ENCODE data around the gene SETBP1. TPM values are rescaled to one million over a fixed set of nuclear protein-coding genes. Genes with fewer than 3 reads are reported as not detected.
A peak's percentile ranks its signal among the peaks of the same experiment; 100 is the strongest.

SETBP1 gene
- polyA plus RNA-seq (ENCODE audit: insufficient read length) = 35.3 TPM
- long read RNA-seq, donor 1, partial matches to known transcripts = 6 of 6 reads
- long read RNA-seq, donor 1, other reads (novel, unspliced or antisense) = 0 of 6 reads
- long read RNA-seq, donor 2, partial matches to known transcripts = 6 of 6 reads
- long read RNA-seq, donor 2, other reads (novel, unspliced or antisense) = 0 of 6 reads
- long read RNA-seq, donor 3, partial matches to known transcripts = 18 of 18 reads
- long read RNA-seq, donor 3, other reads (novel, unspliced or antisense) = 0 of 18 reads
- long read RNA-seq, donor 4 = 0 reads
- long read RNA-seq, donor 5 = 0 reads
- long read RNA-seq, donor 6, partial matches to known transcripts = 11 of 11 reads
- long read RNA-seq, donor 6, other reads (novel, unspliced or antisense) = 0 of 11 reads
- long read RNA-seq, donor 7, partial matches to known transcripts = 11 of 11 reads
- long read RNA-seq, donor 7, other reads (novel, unspliced or antisense) = 0 of 11 reads
- long read RNA-seq, donor 8 = 0 reads

DNA sequence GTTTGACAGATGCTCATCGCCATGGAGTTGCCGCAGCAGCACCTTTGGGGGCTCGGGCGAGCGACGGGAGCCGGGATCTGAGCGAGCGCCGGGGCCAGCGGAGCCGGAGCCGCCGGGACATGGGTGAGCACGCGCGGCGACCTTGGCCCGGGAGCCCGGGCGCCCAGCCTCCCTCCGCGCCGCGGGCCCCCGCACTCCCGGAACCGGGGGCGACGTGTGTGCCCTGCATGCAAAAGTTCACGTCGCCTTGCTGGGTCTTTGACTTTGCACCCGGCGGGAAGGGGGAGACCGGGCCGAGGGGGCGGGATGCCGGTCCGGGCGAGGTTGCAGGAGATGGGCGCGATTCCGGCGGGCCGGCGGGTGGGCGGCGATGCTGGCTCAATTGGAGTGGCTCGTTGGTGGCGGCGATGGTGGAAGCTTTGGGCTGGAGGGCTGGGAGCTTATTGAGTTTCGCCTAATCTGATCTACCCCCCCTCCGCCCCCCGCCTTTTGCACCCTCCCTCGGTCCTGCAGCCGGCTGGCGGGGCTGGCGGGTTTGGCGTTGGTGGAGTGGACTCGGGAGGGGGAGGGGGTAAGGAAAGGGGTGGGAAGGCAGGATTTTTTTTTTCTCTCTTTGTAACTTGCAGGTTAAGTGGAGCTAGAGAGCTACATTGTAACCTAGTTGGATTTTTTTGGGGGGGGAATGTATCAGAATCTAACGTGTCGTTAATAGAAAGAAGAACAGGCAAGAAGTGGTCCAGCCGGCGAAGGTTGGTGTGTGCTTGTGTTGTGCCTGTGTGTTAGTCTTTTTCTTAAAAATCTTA, at the start of gene SETBP1:
SETBP1 (plus strand) TSS at position 616 of the 803 bp plus-strand sequence. CDS start 20,459 bp downstream, outside the sequence.
- DNase-seq = peak; percentile 84

DNA sequence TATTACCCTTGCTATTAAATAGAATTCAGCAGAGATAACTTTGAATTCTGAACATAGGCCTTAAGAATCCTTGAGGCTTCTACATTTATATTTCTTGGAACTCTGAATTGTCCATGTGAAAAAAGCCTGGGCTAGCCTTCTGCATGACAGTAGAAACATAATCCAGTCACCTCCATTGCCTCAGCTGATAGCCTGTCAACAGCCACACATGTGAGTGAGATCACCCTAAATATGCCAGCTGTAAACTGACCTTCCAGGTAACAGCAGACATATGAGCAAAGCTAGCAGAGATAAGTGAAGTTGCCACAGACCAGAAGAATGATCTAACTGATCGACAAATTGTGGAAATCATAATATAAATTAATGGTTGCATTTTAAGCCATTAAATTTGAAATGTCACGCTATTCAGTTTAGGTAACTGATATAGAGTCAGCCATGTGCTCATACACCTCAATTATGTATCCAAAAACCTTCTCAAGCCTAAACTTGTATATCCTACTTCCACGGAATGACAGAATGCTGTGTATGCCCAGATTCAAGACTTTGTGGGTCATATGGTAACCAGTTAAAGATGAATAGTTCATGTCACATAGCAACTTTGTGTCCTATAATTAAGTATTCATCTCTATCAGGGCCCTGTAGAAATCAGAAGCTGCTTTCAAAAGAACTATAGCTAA, 48.1 kb upstream of the SETBP1 start:
- no peak for DNase-seq

DNA sequence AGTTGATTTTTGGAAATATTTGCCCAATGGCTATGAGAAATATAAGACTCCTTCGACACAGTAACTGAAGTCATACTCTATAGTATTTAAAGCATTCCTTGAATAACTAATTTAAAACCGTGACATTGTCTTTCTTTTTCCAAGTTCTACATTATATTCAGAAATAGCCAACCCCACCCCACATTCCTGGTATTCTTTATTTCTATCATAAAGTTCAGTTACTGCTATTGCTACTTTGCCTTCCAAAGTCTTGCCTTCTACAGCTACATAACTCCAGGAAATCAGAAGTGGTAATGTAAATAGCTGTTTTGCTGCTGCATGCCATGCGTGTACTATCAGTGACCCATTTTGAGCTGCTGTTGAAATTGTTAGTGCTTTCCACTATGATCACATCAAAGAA, 45.1 kb upstream of the SETBP1 start:
- no peak for DNase-seq

DNA sequence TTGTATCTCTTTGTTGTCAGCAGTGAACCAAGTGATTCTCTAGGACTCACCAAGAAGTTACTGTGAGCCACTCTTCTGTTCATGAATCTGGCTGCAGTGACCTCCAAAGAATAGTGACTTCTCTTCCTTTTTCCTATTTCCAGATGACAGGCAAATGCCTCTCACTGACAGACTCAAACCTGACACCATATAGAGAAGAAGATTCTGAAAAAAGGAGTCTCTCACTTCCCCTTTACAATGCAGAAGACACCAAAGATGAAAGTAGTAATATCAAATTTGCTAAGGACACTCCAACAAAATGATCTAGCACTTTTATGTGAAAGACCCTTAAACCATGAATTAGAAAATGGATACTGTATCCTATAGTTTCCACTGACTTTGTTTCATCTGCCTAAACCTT, 44.4 kb upstream of the SETBP1 start:
- DNase-seq = no peak

DNA sequence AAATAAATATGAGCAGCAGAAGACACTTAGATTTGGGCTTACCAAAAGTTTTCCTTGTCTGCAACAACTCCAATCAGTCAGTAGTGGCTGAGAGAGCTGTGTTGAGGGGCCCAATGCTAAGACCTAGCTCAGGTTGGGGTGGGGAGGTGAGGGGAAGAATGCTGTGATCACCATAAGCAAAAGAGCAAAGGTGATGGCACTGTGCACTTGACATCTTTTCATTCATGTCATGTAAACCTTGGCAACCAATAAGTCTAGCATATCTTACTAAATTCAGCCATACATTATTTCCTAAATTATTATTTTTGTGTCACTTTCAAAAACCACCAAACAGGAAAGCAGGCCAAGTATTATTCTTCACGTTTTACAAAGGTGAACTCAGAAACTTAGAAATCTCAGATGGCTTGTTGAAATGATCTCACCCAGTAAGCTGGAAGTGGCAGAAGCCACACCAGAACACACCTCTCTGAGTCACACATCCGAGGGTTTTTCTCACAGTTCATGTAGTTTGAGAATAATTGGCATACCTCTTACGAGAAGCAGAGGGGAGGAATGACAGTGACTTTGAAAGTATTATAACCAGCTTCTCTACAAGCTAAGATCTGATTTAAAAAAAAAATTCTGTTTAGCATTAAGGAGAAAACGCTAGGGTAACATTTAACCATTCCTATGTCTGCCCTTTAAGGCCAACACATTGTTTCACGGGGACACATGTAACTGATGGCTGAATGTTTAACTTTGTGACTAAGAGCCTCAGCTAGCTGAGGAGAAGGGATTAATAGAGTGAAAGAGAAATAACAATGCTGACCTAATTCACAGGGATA, 43.3 kb upstream of the SETBP1 start:
- DNase-seq = no peak

DNA sequence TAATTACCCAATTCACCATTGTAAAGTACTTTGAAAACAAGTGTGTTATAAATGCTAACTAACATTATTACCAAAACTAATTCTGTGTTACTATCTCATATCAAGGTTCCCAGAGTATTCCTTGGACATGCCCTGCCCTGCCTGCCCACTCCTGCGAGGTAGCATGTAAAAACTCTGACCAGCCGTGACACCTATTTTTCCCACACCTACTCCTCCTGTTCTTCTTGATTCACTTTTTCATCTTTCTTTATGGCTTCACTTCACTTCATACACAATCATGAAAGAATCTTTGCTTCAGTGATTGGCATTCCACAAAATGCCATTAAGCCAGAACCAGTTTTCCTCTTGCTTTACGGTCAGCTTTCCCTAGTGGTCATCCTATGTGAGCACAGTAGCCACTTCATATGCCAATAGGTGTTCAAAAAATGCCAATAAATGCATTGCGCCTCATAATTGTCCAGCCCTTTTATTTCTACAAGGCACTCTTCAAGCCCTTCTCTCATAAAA, 42.6 kb upstream of the SETBP1 start:
- no peak for DNase-seq

DNA sequence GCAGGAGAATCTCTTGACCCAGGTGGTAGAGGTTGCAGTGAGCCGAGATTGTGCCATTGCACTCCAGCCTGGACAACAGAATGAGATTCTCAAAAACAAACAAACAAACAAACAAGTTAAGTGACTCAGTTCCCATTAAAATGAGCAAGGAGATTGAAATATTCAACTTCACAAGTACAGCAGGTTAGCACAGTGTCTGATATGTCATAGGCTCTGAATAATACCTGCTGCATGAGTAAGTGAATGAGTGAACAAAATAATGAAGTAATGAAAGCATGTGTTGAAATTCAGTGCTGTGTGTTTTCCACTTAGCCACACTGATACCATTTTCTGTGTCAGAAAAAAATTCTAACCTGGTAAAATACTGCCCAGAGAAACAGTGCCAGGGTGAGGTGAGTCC, 41.9 kb upstream of the SETBP1 start:
- no peak for DNase-seq

DNA sequence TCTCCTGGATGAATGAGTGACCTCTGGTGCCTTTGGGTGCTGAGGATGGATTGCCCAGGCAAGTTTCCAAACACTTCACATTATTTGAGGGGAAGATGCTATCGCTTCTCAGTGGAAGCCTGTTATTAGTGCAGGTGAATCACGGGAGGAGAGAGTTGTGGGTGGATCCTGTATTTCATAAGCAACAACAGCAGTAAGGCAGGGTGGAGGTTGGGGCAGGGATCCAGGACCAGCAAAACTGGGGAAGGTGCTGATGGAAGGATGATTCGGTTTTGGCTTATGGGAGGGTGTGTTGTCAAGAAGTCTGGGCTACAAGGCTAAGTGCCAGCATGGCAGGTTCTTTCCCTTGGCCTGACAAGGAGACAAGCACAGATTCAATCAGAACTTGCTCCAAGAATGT, 37.7 kb upstream of the SETBP1 start:
- no peak for DNase-seq

DNA sequence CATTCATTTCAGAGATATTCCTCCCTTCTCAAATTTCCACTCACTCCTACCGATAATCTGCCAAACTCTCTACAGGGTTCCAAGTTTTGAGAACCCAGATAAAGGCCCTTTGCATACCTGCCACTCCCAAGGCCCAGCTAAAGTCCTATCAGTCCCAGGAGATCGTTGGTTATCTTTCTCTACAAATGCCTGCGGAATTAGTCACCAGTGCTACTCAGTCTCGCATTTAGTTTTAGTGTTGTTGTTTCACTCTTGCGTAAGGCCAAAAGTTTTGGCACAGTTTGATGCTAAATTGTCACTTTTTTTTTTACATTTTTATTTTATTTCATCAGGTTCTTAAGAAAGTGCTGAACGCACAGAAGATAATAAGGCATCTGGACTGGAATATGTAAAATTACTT, 29.2 kb upstream of the SETBP1 start:
- DNase-seq = no peak

DNA sequence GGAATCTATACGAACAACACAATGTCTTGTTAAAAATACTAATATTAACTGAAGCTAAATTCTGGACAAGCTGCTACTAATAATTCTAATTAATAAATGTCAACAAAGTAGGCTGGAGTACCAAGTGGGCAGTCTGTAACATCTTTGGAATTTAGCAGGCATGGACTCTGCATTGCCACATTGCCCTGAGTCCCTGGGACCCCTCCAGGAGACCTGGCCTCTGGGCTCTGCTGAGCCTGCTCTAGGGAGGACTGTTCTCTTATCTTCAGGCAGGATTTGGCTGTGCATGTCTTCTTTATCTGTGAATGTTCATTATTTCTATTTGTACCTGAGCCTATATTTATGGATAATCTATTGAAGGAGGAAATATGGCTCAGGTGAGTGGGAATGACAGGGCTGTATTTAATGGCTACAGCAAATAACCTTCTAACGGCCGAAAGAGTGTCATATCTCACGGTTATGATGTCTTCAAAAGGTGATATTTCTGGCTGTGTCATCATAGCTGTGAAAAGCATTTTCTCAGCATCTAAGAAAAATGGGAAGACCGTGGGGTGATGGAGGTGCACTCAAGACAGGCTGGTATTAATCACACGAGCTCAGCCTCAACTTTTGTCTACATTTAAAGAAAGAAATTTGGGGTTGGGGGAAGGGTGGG, 28.6 kb upstream of the SETBP1 start:
- no peak for DNase-seq

DNA sequence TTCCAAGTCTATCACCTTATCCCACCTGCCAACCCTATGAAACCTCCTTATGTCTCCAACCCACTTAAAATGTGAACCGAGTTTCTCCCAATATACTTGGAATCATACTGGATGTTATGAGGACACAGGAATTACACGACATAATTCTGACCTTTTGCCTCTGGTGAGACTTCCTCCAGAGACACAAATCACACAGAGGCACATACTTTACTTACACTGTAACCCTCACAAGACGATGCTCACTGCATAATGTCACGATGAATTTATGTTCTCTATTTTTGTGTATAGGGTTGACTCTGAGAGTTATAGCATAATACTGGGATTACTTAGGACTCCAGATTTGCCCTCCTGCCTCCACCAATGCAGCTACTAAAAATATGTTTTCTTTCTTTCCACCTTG, 28.0 kb upstream of the SETBP1 start:
- DNase-seq = no peak

DNA sequence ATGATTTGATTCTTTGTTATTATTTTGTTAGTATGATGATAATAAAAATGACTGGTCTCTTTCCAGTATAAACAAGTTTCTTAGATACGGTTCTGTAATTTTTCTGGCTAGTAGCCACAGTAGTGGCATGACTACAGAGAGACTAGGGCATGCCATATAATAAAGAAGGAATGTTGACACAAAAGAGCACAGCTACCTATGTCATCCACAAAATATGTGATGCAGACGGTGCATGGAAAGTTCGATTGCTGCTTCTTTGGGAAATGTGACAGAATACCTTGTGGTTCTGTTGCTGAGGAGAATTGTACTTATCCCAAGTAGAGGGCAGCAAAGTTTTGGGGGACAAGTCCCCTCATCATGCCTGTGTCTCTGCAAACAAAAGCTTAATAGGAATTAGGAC, 26.1 kb upstream of the SETBP1 start:
- no peak for DNase-seq

DNA sequence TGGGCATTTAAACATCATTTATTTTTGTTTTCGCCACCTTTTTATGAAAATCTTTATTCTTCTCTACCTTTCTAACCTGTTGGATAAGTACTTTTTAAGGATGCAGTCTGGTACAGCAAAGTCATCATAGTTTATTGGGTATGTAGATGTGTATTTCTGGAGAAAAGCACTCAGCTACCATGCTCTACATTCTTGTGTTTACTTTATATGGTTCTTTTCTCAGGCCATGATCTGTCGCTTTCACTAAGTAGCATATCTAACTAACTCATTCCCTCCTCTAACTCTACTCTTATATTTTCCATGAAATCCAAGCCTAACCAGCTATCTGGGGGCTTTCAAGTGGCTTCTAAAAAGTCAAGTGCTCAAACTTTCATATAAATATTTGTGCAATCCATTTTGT, 25.3 kb upstream of the SETBP1 start:
- no peak for DNase-seq

DNA sequence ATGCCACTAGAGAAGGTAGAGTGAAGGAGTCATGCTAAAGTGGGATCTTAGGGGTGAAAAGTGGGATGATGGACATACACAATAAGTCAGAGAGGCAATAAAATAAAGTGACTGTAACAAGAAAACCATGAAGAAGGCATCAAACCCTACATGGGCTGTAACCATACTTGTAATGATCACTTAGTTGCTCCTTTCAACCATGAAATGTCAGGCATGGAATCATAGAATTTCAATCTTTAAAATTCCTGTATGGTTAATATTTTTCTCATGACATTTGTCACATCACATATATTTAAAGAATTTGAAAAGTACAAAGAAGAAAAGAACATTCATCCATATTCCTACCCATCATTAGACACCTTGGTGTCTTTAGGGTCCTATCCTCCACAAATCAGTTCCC, 20.9 kb upstream of the SETBP1 start:
- no peak for DNase-seq

DNA sequence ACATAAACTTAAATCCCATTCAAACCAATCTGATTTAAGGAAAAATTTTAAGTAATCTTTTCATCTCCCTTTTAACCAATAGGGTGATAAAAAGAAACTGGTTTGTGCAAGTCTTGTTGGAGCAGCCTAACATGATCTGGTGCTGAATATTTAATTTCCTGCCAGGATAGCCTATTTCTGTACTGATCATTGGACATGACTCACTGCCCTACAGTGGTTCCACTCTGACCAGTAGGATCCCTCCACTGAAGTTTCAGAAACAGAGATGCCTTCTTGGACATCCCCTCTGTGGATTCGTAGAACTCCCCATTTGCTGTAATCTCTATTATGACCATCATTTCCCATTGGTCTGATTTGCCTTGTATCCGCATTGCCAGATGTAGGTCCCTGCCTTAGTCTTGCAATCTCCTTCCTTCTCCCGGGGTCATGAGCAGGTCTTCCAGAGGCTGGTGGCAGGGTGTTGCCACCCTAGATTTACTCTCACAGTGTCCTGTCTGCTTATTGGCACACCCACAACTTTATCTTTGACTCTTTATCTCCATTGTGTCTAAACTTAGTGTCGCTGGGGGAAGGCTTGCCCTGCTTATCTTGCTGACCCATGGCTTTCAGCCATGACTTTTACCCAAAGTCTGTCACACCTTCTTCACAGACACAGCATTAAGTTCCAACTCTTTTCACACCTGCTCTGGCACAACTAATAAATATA, 12.3 kb upstream of the SETBP1 start:
- no peak for DNase-seq

DNA sequence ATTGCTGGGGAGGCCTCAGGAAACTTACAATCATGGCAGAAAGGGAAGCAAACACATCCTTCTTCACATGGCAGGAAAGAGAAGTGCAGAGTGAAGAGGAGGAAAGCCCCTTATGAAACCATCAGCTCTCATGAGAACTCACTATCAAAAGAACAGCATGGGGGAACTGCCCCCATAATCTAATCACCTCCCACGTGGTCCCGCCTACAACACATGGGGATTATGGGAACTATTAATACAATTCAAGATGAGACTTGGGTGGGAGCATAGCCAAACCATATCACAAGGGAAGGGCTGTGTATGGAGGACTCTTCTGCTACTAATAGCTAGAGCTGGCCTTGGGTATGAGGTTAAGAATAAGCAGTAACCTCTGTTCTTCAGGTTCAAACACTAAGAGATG, 8.8 kb upstream of the SETBP1 start:
- no peak for DNase-seq

DNA sequence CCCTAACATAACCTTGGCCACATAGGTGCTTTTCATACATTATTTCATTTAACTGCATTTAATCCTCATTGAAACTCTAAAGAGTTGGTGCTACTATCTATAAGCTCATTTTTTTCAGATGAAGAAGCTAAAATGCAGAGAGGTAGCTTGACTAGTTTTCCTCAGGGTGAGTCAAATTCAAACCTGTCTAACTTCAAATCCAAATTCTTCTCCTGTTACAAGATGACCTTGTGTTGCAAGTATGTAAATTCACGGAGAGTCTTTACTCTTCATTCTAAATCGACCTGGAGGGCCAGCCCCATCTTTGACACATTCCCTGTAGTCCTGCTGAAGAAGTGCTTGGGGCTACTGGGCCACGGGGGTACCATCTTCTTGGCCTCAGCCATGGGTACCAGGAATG, 8.2 kb upstream of the SETBP1 start:
- DNase-seq = no peak

DNA sequence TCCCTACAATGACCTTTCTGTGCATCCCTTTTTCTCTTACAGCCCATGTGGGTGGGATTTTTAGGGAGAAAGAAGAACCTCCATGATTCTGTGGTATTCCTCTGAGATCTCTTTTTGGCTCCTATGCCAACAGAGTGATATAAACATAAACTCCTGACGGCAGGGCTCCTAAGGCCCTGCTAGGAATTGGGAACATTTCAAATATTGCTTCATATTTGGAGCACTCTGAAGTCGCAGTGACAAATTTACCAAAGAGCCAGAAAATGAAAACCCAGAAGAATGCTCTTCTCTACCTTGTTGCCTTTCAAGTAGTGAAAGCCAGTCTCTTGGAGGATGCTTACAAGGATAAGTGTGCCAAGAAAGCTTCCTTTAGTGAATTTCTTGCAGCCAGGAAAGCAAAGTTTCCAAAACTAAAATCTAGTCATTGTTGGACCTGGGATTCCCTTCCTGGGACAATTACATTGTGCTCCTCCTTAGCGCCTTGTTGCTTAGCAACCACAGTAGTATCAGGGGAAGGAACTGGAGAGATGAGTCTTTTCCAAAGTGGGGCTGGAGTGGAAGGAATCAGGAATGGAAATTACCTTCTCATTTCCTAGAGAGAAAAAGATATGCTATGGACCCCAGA, 7.3 kb upstream of the SETBP1 start:
- DNase-seq = no peak

DNA sequence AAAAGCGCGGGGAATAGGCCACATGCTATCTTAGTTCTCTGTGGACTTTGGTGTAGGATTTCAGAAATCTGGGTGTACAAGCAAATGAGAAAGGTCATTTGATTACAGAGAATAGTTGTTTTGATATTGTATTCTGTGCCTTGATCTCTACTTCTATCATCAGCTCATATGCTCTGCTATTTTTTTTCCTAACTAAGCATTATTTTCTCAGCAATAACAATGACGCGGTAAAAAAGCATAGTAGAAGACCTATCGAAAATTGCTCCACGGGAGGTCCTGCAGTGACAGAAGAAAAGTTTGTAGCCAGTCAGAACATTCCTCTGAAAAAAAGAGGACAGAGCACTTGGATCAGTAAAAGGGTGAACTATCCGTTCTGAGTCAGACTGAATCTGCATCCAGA, 2.8 kb upstream of the SETBP1 start:
- DNase-seq = no peak

DNA sequence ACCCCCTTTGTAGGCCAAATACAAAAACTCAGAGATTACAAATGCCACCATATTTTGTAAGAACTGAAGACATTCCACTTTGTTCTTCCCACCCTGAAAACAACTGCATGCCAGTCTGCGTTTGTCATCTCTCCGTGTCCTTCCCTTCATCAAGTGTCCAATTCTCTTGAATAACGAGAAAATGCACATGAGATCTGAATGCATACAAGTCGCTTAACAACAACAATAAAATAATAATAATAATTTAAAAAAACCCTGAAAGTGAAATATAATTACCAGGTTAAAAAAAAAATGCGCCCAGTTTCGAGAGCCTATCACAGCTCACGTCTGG, 2.0 kb upstream of the SETBP1 start:
- DNase-seq = no peak

Measured in left kidney (tissue), 8 donors.